Fibroblast of the aortic adventitia (primary cell): ENCODE results near the gene STYXL2. TPM values are rescaled to one million over a fixed set of nuclear protein-coding genes. Genes with fewer than 3 reads are reported as not detected.
A peak's percentile ranks its signal among the peaks of the same experiment; 100 is the strongest.

Experiments used
- DNase-seq: peaks from one replicate; pipeline ENCODE4 v3.0.0-alpha.2; 2010; ENCODE audit warnings: low read depth
- H3K4me3 ChIP-seq: 2 replicates; pipeline ENCODE4 v1.5.1; 2011; ENCODE audit warnings: low read depth, mild to moderate bottlenecking, control low read depth, low read length, moderate library complexity
- CTCF ChIP-seq: IDR thresholded peaks from 2 replicates; pipeline ENCODE4 v1.5.1; 2011; ENCODE audit warnings: mild to moderate bottlenecking, low read length, control low read depth, inconsistent platforms; ENCODE audit not compliant: insufficient read depth
- total RNA-seq: library from RNA; depleted of rRNA; stranded (reverse); fragments of >200 nt; gene quantifications from 2 replicates; pipeline ENCODE4 v1.2.3, GENCODE V29; 2012; ENCODE audit warnings: low replicate concordance

Gene STYXL2
- total RNA-seq, 1 donor: not detected

- peak; percentile 39 for DNase-seq
- H3K4me3 ChIP-seq: no peak overlapping the region
- TF ChIP-seq CTCF: peak; percentile 50
These were observed 36.6 kb upstream of the STYXL2 start for GRCh38 chr1:167057241-167057688.

- H3K4me3 ChIP-seq: no peak overlapping the region
These were observed 34.6 kb upstream of the STYXL2 start for GRCh38 chr1:167059045-167059808.

GRCh38 chr1:167059809-167060107 lies 34.1 kb upstream of the STYXL2 start:
- TF ChIP-seq CTCF: no peak
- no peak for DNase-seq

More at GRCh38 chr1:167059045-167059808, 34.6 kb upstream of the STYXL2 start:
- TF ChIP-seq CTCF: peak; percentile 97
- DNase-seq: peak; percentile 76

GRCh38 chr1:167060141-167061072 lies 33.5 kb upstream of the STYXL2 start:
- peak; percentile 57 for TF ChIP-seq CTCF
- DNase-seq: peak; percentile 4

More at GRCh38 chr1:167059809-167060107, 34.1 kb upstream of the STYXL2 start:
- no peak overlapping the region for H3K4me3 ChIP-seq

GRCh38 chr1:167061073-167061464 lies 32.8 kb upstream of the STYXL2 start:
- no peak for TF ChIP-seq CTCF
- no peak overlapping the region for H3K4me3 ChIP-seq
- no peak for DNase-seq

More at GRCh38 chr1:167060141-167061072, 33.5 kb upstream of the STYXL2 start:
- H3K4me3 ChIP-seq: no peak overlapping the region

- no peak for TF ChIP-seq CTCF
- H3K4me3 ChIP-seq: no peak overlapping the region
- no peak for DNase-seq
These were observed 29.3 kb upstream of the STYXL2 start for GRCh38 chr1:167064621-167065020.
